Measurements from ENCODE around the gene SMARCA4.

The SMARCA4 gene

DNA sequence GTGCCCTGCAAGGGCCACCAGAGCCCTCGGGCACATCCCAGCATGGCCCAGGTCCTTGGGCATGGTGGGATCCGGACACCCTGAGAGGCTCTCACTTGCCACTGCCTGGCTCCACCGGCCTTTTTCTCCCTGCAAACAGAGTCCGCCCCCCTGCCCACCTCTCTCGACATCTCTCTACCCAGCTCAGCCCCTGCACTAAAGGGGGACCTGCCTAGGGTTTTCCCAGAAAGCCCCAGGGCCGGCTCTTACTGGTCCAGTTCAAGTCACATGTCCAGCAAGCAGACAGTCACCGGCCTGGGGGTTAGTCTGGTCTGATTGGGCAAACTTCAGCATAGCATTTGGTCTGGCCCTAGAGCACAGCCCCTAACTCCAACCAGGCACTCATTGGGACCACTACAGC, 52.9 kb downstream of the SMARCA4 start:
- Histone ChIP-seq H3K36me3 (ENCODE audit: insufficient read depth, low read length) (peaks cover 94% of the 10 kb centered on the region), H3K27me3 (ENCODE audit: insufficient read depth, low read length) (no peaks in the 10 kb centered on the region), H3K27ac (ENCODE audit: low read depth, low read length, poor library complexity, severe bottlenecking) (no peak overlapping the region), H3K4me3 (ENCODE audit: low read depth, low read length, poor library complexity, severe bottlenecking) (no peak overlapping the region), H3K9ac (ENCODE audit: low read length) (no peak overlapping the region), H3K9me3 (ENCODE audit: low read length) (no peaks in the 10 kb centered on the region), H2AFZ (ENCODE audit: low read length) (no peak overlapping the region), H3K4me2 (ENCODE audit: low read length) (no peak overlapping the region), H3K79me2 (ENCODE audit: insufficient read depth, low read length) (no peaks in the 10 kb centered on the region), H3K9me2 (ENCODE audit: low read depth, low read length) (no peaks in the 10 kb centered on the region), H3K4me1 (ENCODE audit: insufficient read depth, low read length, severe bottlenecking) (no peaks in the 10 kb centered on the region), H4K20me1 (ENCODE audit: insufficient read depth, low read length) (no peaks in the 10 kb centered on the region), H3F3A (ENCODE audit: insufficient read depth, low read length) (no peaks in the 10 kb centered on the region)
- no peak for TF ChIP-seq EZH2 (IDR thresholded peaks at IDR 0.05; ENCODE audit: borderline replicate concordance, low read length)
- TF ChIP-seq CTCF (IDR thresholded peaks at IDR 0.05; ENCODE audit: low read length): no peak

DNA sequence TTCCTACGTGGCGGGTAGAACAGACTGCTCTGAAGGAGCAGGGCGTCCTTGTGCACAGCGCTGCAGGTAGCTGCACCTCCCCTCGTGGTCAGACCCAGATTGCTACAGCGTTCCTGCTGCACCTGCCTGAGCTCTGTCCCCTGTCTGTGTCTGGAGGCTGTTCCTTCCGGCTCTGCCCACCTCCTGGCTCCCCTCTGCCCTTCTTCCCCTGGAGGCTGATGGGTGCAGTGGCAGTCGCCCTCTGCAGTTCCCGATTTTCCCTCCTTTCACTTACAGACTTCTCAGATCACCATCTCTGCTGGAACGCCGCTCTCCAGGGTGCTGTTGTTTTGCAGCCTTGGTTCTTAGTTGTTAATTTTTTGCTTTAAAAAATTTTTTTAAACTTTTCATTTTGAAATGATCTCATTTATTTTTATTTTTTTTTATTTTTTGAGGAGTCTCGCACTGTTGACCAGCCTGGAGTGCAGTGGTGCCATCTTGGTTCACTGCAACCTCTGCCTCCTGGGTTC, 53.6 kb downstream of the SMARCA4 start:
- Histone ChIP-seq H3K4me2 (ENCODE audit: low read length) (no peak overlapping the region), H3K4me3 (ENCODE audit: low read depth, low read length, poor library complexity, severe bottlenecking) (no peak overlapping the region), H3K9ac (ENCODE audit: low read length) (no peak overlapping the region), H3K4me1 (ENCODE audit: insufficient read depth, low read length, severe bottlenecking) (no peaks in the 10 kb centered on the region), H4K20me1 (ENCODE audit: insufficient read depth, low read length) (no peaks in the 10 kb centered on the region), H3K9me2 (ENCODE audit: low read depth, low read length) (no peaks in the 10 kb centered on the region), H3K36me3 (ENCODE audit: insufficient read depth, low read length) (peaks cover 96% of the 10 kb centered on the region), H3F3A (ENCODE audit: insufficient read depth, low read length) (no peaks in the 10 kb centered on the region), H3K27me3 (ENCODE audit: insufficient read depth, low read length) (no peaks in the 10 kb centered on the region), H3K27ac (ENCODE audit: low read depth, low read length, poor library complexity, severe bottlenecking) (no peak overlapping the region), H3K9me3 (ENCODE audit: low read length) (no peaks in the 10 kb centered on the region), H2AFZ (ENCODE audit: low read length) (no peak overlapping the region), H3K79me2 (ENCODE audit: insufficient read depth, low read length) (no peaks in the 10 kb centered on the region)
- TF ChIP-seq EZH2 (IDR thresholded peaks at IDR 0.05; ENCODE audit: borderline replicate concordance, low read length) (no peak), CTCF (IDR thresholded peaks at IDR 0.05; ENCODE audit: low read length) (no peak)

DNA sequence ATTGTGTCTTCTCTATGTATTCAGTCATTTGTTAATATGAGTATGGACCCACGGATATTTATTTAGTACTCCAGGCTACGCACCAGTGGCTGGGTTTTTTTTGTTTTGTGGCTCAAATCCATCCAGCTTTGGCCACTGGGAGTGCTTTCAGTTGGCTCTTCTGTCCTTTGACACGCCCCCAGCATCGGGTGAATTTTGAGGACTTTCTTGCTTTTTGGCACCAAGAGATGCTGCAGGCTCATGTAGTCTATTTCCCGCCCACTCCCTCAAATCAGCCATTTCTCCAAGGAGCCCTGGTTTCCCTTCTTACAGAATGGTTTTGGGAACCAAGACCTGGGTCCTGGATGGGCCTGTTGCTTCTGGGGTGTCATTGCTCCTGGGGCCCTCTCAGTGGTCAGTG, 55.8 kb downstream of the SMARCA4 start:
- H3F3A ChIP-seq (ENCODE audit: insufficient read depth, low read length): no peaks in the 10 kb centered on the region
- H3K36me3 ChIP-seq (ENCODE audit: insufficient read depth, low read length): peaks cover 98% of the 10 kb centered on the region
- no peak overlapping the region for H2AFZ ChIP-seq (ENCODE audit: low read length)
- no peak overlapping the region for H3K9ac ChIP-seq (ENCODE audit: low read length)
- H3K27me3 ChIP-seq (ENCODE audit: insufficient read depth, low read length): no peaks in the 10 kb centered on the region
- H3K27ac ChIP-seq (ENCODE audit: low read depth, low read length, poor library complexity, severe bottlenecking): no peak overlapping the region
- no peaks in the 10 kb centered on the region for H3K4me1 ChIP-seq (ENCODE audit: insufficient read depth, low read length, severe bottlenecking)
- TF ChIP-seq CTCF (IDR thresholded peaks at IDR 0.05; ENCODE audit: low read length) (no peak), EZH2 (IDR thresholded peaks at IDR 0.05; ENCODE audit: borderline replicate concordance, low read length) (no peak)
- no peaks in the 10 kb centered on the region for H3K9me2 ChIP-seq (ENCODE audit: low read depth, low read length)
- H3K9me3 ChIP-seq (ENCODE audit: low read length): no peaks in the 10 kb centered on the region
- H3K4me3 ChIP-seq (ENCODE audit: low read depth, low read length, poor library complexity, severe bottlenecking): no peak overlapping the region
- H4K20me1 ChIP-seq (ENCODE audit: insufficient read depth, low read length): no peaks in the 10 kb centered on the region
- no peaks in the 10 kb centered on the region for H3K79me2 ChIP-seq (ENCODE audit: insufficient read depth, low read length)
- H3K4me2 ChIP-seq (ENCODE audit: low read length): no peak overlapping the region

Measured in OCI-LY1 (cell line).